AG08396 (cell line): ENCODE measurements around the gene TMEM41B.
"Not testable (repeated sequence)": the region's sequence is repeated elsewhere in the genome, so short reads cannot be mapped to it uniquely, and the experiment has no call there.

ENCODE experiments used
- DNase-seq: peaks from one replicate; pipeline ENCODE4 v3.0.0; 2012; ENCODE audit warnings: low spot score, mixed read lengths

Gene TMEM41B

DNA sequence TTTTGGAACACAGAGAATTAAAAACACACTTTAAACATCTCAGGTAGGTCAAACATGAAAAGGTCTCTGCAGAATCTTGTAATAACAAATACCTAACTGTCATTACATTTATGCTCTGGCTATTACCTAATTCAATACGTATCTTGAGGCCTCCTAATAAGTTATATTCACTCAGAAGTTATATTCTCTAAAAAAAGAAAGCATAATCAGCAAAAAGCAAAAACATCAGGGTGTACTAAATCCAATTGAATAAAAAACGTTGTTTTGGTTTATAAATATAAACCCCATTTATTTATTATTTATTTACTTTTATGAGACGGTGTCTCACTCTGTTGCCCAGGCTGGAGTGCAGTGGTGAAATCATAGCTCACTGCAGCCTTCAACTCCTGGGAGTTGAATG is 10.2 kb downstream of the TMEM41B start:
- no peak for DNase-seq

DNA sequence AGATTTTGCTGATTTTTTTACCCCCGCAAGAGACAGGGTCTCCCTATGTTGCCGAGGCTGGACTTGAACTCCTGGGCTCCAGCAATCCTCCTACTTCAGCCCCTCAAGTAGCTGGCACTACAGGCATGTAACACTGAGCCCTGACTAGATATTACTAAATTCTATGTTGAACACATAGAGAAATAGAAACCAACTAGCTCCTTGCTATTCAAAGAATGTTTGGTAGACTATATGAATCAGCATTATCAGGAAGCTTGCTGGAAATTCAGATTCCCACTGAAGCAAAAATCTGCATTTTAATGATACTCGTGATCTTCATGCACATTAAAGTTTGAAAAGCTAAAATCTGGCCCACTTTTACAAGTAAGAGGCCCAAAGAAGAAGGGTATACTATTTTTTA is 11.9 kb downstream of the TMEM41B start:
- peak; percentile 37 for DNase-seq

DNA sequence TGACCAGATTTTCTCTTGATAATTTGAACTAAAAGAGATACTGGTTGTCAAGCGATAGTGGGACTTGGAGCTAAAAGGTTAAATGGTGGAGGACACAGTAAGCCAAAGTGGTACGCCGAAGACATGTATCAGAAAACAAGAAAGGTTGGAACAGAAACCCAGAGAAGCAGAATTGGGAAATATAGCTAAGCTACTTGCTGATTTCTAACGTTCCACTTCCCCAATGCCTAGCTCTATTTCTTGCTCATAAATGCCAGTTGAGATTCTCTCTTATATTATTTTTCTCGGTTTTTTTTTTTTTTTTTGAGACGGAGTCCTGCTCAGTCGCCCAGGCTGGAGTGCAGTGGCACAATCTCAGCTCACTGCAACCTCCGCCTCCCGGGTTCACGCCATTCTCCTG is 12.7 kb downstream of the TMEM41B start:
- no peak for DNase-seq

DNA sequence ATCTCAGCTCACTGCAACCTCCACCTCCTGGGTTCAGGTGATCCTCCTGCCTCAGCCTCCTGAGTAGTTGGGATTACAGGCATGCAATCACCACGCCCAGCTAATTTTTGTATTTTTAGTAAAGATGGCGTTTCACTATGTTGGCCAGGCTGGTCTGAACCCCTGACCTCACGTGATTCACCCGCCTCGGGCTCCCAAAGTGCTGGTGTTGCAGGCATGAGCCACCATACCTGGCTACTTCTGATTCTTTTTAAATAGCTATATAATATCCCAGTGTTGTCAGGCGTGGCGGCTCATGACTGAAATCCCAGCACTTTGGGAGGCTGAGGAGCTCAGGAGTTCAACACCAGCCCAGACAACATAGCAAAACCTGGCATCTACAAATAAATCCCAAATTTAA is 20.7 kb downstream of the TMEM41B start:
- DNase-seq, result no peak

DNA sequence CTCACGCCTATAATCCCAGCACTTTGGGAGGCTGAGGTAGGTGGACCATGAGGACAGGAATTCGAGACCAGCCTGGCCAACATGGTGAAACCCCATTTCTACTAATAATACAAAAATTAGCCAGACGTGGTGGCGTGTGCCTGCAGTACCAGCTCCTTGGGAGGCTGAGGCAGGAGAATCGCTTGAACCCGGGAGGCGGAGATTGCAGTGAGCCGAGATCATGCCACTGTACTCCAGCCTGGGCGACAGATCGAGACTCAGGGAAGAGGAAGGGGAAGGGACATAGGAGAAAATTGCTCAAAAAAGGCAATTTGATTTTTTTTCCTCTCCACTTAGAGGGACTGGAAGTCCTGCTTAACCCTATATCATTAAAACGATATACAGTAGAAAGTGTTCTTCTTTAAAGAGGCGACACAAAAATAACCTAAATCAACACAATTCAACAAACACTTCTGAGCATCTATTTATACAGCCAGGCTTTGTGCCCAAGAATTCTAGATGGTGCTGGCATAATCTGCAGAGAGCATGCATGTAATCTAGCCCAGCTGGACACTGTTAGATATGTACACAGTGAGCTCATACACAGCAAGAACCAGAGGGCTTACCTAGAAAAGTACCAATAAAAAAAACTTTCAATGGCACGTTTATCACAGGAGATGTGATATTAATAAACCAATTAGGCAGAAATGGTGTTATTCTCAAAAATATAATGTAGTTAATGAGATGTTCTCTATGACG is 28.4 kb downstream of the TMEM41B start:
- DNase-seq, result no peak

DNA sequence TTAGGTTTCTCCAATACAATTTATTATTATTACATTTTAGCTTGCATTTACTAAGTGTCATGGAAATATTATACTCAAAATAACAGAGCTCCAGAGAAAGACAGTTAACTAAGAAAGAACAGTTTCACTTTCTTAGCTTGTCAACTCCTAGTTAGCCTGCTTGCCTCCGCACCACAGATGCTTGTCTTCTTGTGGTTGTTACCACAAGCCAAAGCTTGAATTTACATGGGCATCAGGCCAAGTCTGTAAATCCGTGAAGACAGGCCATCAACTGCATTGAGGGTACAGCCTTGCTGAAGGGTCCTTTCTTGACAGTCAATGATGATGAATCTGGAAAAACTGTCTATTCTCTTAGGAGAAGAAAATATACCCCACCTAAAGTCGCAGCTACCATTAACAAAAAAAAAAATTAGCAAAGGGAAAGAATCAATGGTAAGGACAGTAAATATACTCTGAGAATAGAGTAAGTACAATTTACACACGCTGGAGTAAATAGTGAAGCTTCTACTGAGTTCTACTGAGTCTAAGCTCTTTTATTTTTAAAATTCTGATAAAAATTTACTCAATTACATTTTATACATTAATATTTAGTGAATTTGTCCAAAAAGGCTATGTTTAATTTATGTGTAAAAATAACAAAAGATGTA is 33.6 kb downstream of the TMEM41B start:
- no peak for DNase-seq

DNA sequence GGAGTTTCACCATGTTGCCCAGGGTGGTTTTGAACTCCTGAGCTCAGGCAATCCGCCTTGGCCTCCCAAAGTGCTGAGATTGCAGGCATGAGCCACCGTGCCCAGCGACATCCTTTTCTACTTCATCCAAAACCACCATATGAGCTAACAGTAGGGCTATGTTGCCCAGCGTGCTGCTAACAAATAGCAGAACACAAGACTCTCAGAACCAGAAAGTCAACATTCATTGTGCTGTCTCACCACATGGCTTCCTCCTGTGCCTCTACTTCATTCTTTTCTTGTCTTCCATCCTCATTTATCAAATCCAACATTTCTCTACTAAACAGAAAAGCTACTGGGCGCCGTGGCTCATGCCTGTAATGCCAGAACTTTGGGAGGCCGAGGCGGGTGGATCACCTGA is 37.2 kb downstream of the TMEM41B start:
- DNase-seq, result no peak

DNA sequence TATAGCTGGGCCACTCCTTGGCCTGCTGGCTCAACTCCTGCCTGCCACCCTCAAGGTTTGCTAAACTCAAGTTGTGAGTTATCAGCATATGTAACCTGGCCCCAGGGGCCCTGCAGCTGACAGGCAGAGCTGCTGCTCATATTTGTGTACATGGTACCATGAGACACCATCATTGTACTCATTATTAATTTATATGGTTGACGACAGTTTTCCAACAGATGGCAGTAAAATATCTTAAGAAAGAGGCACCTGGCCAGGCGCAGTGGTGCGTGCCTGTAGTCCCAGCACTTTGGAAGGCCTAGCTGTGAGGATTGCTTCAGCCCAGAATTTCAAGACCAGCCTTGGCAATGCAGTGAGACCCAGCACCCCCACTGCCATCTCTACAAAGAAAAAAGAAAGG is 37.8 kb downstream of the TMEM41B start:
- DNase-seq, result no peak

DNA sequence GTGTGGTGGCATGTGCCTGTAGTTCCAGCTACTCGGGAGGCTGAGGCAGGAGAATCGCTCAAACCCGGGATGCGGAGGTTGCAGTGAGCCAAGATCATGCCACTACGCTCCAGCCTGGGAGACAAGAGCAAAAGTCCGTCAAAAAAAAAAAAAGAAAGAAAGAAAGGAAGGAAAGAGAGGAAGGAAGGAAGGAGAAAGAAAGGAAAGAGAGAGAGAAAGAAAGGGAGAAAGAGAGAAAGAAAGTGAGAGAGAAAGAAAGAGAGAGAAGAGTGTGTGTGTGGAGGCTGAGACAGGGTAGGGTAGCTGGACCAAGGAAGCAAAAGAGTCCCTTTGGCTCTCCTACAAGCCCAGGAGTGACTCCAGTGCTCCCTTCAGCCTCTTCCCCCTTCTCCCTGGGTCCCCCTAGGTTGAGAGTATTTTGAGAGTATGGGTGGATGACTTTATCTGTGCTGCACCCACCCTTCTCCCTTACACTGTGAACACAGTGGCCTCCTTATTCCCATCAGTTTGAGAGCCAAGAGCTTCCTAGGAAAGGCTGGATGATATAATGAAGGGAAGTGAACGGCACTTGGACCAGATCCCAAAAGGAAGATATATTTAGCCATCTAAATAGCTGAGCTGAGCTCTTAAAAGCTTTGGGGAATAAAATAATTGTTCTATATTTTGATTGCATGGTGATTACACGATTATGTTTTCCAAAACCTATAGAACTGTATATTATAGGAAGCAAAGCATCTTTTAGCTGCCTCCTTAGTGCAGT is 39.7 kb downstream of the TMEM41B start:
- no peak for DNase-seq

DNA sequence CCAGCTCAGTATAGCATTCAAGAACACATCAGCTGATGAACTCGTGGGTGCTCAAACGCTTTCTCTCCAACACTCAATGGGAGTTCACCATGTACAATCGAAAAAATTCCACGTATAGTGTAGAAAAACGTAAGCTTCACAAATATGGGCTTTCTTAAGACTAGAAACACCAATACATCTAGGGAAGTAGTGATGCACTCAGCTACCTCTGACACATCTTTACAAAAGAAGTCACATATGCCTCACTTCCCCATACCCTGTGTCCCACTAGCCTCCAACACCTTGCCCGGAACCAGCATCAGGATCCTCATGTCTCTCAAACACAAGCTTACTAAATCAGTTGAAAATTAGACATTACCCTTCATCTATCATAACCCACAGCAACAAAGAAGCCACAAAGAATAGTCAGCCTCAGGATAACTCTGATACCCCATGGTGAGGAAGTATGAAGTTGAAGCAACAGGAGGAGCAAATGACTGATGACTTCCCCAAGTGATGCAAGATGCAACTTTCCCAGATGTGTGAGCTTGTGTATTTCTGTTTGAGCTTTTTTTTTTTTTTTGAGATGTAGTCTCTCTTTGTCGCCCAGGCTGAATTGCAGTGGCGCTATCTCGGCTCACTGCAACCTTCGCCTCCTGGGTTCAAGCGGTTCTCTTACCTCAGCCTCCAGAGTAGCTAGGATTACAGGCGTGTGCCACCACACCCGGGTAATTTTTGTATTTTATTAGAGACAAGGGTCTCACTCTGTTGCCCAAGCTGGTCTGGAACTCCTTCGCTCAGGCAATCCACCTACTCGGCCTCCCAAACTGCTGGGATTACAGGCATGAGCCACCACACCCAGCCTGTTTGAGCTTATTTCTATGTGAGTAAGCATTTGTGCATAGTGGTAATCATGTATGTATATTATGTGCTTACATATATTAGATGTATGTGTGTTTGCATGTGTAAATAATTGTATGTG is 40.7 kb downstream of the TMEM41B start:
- no peak for DNase-seq

DNA sequence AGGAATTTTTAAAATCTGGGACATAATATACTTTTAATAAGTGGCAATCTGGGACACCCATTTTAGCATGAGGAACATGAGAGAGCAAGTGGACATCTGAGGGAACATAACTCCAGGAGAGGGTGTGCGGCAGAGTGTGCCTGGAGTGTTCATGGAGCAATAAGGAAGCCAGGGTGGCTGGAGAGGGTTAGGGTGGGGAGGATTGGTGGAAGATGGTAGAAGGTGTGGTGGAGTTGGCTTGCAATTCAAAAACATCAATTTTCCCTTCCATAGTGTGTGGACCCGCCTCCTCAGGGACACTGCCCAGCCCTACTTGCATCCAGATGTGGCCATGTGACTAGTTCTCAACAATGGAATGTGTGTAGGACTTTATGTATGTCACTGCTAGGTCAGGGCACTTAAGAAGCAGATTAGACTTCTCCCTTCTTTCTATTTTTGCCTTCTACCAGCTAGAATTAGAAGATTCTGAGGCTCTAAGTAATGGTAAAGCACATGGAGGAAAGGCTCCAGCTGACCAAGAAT is 44.8 kb downstream of the TMEM41B start:
- DNase-seq, result no peak

DNA sequence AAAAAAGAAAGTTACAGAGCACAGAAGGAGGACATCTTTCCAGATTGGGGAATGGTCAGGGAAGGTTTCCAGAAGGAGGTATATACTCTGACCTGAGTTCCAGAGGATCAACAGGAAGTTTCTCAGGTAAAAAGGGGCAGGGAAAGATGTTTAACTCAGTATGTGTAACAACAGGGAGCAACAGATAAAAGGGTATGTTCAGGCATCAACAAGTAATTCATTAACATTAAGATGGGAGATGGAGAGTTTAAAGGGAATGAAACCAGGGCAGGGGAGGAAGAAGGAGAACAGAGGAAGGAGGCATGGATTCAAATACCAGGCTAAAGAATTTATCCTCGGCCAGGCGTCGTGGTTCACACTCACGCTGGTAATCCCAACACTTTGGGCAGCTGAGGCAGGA is 46.7 kb downstream of the TMEM41B start:
- no peak for DNase-seq

DNA sequence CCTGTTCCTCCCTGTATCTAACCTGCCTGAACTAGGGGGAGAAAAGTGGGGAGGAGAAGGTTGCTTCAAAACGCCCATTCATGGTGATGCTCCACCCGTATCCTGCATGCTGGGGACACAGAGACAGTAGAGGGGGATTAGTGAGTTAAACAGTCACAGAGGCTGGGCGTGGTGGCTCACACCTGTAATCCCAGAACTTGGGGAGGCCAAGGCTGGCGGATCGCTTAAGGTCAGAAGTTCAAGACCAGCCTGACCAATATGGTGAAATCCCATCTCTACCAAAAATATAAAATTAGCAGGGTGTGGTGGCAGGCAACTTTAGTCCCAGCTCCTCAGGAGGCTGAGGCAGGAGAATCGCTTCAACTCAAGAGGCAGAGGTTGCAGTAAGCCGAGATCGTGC is 47.5 kb downstream of the TMEM41B start:
- DNase-seq, result no peak

DNA sequence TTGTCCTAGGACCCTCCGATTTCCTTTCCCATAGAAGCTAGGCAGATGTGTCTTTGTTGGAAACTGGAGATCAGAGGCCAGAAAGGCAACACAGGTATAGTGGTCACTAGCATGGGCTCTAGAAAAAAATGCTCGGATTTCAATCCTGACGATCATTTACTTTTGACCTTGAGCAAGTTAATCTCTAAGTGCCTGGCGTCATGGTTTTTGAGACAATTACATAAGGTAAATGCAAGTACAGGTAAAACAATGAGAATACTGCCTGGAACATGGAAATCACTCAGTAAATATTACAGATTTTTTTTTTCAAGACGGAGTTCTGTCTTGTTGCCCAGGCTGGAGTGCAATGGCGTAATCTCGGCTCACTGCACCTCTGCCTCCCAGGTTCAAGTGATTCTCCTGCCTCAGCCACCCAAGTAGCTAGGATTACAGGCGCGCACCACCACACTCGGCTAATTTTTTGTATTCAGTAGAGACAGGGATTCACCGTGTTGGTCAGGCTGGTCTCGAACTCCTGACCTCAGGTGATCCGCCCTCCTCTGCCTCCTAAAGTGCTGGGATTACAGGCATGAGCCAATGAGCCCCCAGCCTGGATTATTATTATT is 48.2 kb downstream of the TMEM41B start:
- DNase-seq, result no peak

DNA sequence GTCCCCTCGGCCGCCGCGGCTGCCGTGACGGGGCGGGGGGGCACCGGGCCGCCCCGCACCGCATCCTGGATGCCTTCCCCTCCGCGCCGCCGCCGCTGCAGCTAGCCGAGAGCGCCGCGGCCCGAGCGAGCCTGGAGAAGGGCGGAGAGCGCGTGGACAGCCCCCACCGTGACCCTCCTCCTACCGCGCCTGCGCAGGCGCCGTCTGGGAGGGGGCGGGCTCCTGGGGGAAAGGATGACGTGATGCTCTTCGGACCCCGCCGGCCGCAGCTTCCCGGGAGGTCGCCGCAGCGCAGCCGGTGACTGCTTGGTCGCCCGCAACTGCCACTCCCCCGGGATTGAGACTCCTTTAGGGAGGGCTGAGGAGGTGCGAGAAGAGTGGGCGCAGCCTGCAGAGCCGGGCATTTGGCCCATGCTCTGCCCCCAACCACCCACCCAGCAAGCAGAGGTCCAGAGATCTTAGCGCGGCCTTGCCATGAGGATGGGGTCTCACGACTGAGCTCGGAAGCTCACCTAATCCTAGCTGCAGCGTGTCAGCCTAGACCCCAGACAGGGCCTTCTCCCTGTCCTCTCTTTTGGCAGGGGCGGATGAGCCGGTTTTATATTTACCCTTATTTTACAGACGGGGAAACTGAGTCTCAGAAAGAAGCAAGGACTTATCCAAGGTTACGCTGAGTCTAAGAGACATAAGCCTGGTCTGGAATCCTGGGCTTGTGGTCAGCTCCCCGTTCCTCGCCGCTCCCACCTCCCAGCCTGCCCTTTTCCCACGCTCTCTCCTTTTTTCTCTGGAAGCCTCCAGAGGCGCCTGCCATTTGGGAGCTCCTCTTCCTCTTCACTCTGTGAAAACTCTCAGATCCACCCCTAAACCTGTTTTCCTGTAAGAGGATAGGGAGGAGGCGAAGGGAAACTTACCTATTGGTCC is 48.9 kb downstream of the TMEM41B start, which contains the start of gene DENND5A:
Gene DENND5A, minus strand, starts transcription at position 140 of the 921 bp plus-strand sequence. CDS start 281 bp downstream, outside the sequence.
- peak; percentile 99 for DNase-seq

DNA sequence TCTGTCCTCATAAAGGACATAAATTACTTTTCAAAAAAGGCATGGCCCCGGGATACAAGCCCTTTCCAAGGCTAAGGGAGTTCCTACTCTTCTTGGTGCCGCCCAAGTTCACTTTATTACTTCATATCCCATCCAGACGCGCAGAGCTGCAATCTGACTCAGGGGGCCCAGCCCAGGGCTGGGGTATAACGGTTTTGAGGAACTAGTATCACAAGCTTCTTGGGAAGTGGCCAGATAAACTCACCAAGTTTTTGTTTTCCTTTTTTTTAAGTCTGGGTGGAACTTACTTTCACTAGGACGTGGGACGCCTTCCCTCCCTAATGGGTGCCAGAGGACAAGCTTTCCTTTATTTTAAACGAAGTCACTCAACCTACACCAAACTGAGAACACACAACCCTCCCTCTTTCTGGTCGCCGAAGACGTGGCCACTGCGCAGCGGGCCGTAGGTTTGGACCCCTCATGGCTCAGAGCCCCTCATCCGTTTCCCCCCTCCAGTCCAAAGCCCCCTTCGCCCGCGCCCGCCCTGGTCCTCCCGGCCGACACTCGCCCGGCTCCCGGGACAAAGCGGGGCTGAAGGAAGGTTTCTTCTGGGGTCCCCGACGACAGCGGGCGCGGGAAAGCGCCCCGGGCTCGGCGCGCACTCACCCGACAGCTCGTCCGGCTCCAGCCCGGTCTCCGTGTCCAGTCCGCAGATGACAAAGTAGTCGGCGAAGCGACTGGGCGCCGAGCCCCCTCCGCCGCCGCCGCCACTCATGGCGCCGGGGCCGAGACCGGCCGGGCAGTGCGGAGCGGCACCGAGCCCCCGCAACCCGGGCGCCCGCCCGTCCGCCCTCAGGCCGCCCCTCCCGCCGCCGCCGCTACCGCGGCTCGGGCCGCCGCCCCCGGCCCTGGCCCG is 49.8 kb downstream of the TMEM41B start:
- DNase-seq, result peak; percentile 69

DNA sequence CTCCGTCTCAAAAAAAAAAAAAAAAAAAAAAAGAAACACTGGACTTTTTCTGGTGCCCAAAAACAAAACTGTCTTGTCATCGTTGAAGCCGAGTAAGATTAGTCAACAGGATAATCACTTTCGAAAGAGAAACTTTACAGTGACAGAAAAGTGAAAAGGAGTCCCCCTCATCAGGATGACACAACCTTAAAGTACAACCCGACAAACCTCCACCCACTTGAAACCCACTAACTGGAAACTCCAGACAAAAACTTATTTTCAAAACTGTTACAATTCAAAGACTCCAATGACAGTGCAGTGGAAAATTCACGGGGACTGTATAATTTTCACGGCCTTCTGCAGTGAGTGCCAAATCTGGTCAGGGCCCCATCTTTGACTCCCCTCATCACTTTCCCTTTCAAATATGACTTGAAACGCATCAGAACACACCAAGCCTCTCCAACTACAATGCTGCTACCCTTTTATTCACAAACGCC is 50.5 kb downstream of the TMEM41B start:
- peak; percentile 49 for DNase-seq

DNA sequence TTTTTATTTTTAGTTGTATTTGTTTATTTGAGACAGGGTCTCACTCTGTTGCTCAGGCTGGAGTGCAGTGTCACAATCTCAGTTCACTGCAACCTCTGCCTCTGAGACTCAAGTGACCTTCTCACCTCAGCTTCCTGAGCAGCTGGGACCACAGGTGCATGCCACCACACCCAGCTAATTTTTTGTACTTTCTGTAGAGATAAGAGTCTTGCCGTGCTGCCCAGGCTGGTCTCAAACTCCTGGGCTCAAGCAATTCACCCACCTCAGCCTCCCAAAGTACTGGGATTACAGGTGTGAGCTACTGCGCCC is 53.6 kb downstream of the TMEM41B start:
- not testable (repeated sequence) for DNase-seq
